IPS-15b (cell line): Measurements from ENCODE around the gene TAF4B.
"Not testable (repeated sequence)": the region's sequence is repeated elsewhere in the genome, so short reads cannot be mapped to it uniquely, and the experiment has no call there.

Experiments
- H3K27me3 ChIP-seq: one replicate; pipeline ENCODE4 v1.6.1; 2013; ENCODE audit warnings: low read length; ENCODE audit not compliant: control insufficient read depth, insufficient read depth
- H3K36me3 ChIP-seq: one replicate; pipeline ENCODE4 v1.6.1; 2013; ENCODE audit warnings: low read length; ENCODE audit not compliant: control insufficient read depth, insufficient read depth
- H3K4me1 ChIP-seq: one replicate; pipeline ENCODE4 v1.6.1; 2013; ENCODE audit warnings: mild to moderate bottlenecking, low read length; ENCODE audit not compliant: control insufficient read depth, insufficient read depth
- H3K4me3 ChIP-seq: one replicate; pipeline ENCODE4 v1.5.1; 2013; ENCODE audit warnings: low read depth, low read length
- H3K9ac ChIP-seq: one replicate; pipeline ENCODE4 v1.6.1; 2013; ENCODE audit warnings: low read depth, mild to moderate bottlenecking, low read length
- H3K9me3 ChIP-seq: one replicate; pipeline ENCODE4 v1.6.1; 2013; ENCODE audit warnings: mild to moderate bottlenecking, low read length; ENCODE audit not compliant: control insufficient read depth, insufficient read depth

TAF4B gene

GRCh38 chr18:26286008-26286407 is 59.8 kb downstream of the TAF4B start:
- H3K36me3 ChIP-seq = peaks cover 12% of the 10 kb centered on the region
- no peak overlapping the region for H3K4me3 ChIP-seq
- no peaks in the 10 kb centered on the region for H3K4me1 ChIP-seq

GRCh38 chr18:26287644-26288043 is 61.4 kb downstream of the TAF4B start:
- no peak overlapping the region for H3K4me3 ChIP-seq
- H3K36me3 ChIP-seq = peaks cover 12% of the 10 kb centered on the region
- H3K4me1 ChIP-seq = no peaks in the 10 kb centered on the region
- H3K9ac ChIP-seq = no peak overlapping the region
- H3K9me3 ChIP-seq = no peaks in the 10 kb centered on the region
- no peaks in the 10 kb centered on the region for H3K27me3 ChIP-seq

More at GRCh38 chr18:26286008-26286407, 59.8 kb downstream of the TAF4B start:
- no peak overlapping the region for H3K9ac ChIP-seq
- no peaks in the 10 kb centered on the region for H3K27me3 ChIP-seq
- no peaks in the 10 kb centered on the region for H3K9me3 ChIP-seq

GRCh38 chr18:26290385-26290784 is 64.1 kb downstream of the TAF4B start:
- Histone ChIP-seq H3K36me3 (peaks cover 12% of the 10 kb centered on the region), H3K4me1 (no peaks in the 10 kb centered on the region), H3K27me3 (no peaks in the 10 kb centered on the region), H3K9ac (no peak overlapping the region), H3K9me3 (no peaks in the 10 kb centered on the region), H3K4me3 (no peak overlapping the region)

- no peaks in the 10 kb centered on the region for H3K9me3 ChIP-seq
- H3K4me1 ChIP-seq = no peaks in the 10 kb centered on the region
- no peaks in the 10 kb centered on the region for H3K36me3 ChIP-seq
- no peak overlapping the region for H3K4me3 ChIP-seq
- no peak overlapping the region for H3K9ac ChIP-seq
- H3K27me3 ChIP-seq = no peaks in the 10 kb centered on the region
Measured at GRCh38 chr18:26293982-26294381, 67.7 kb downstream of the TAF4B start.

GRCh38 chr18:26298107-26298506 is 71.9 kb downstream of the TAF4B start:
- Histone ChIP-seq H3K27me3 (no peaks in the 10 kb centered on the region), H3K9me3 (no peaks in the 10 kb centered on the region), H3K4me3 (no peak overlapping the region), H3K9ac (no peak overlapping the region), H3K4me1 (no peaks in the 10 kb centered on the region), H3K36me3 (no peaks in the 10 kb centered on the region)

GRCh38 chr18:26301681-26302080 is 75.4 kb downstream of the TAF4B start:
- no peaks in the 10 kb centered on the region for H3K36me3 ChIP-seq
- no peaks in the 10 kb centered on the region for H3K4me1 ChIP-seq
- H3K9ac ChIP-seq = no peak overlapping the region
- H3K4me3 ChIP-seq = no peak overlapping the region
- H3K27me3 ChIP-seq = no peaks in the 10 kb centered on the region
- no peaks in the 10 kb centered on the region for H3K9me3 ChIP-seq

GRCh38 chr18:26303222-26303621 is 77.0 kb downstream of the TAF4B start:
- not testable (repeated sequence) for H3K4me3 ChIP-seq

GRCh38 chr18:26304511-26304910 is 78.3 kb downstream of the TAF4B start:
- Histone ChIP-seq H3K4me1 (no peaks in the 10 kb centered on the region), H3K9ac (no peak overlapping the region), H3K4me3 (no peak overlapping the region), H3K9me3 (no peaks in the 10 kb centered on the region), H3K36me3 (no peaks in the 10 kb centered on the region), H3K27me3 (no peaks in the 10 kb centered on the region)

More at GRCh38 chr18:26303222-26303621, 77.0 kb downstream of the TAF4B start:
- not testable (repeated sequence) for H3K4me1 ChIP-seq, H3K9ac ChIP-seq, H3K9me3 ChIP-seq, H3K27me3 ChIP-seq, H3K36me3 ChIP-seq

GRCh38 chr18:26307161-26307773 is 81.0 kb downstream of the TAF4B start:
- H3K36me3 ChIP-seq = no peaks in the 10 kb centered on the region
- H3K9me3 ChIP-seq = no peaks in the 10 kb centered on the region
- H3K4me3 ChIP-seq = no peak overlapping the region
- no peaks in the 10 kb centered on the region for H3K27me3 ChIP-seq
- peaks cover 2% of the 10 kb centered on the region for H3K4me1 ChIP-seq
- H3K9ac ChIP-seq = no peak overlapping the region

GRCh38 chr18:26309281-26309680 is 83.0 kb downstream of the TAF4B start:
- Histone ChIP-seq H3K4me3 (no peak overlapping the region), H3K9ac (no peak overlapping the region), H3K4me1 (peaks cover 5% of the 10 kb centered on the region), H3K36me3 (no peaks in the 10 kb centered on the region), H3K27me3 (no peaks in the 10 kb centered on the region), H3K9me3 (no peaks in the 10 kb centered on the region)

- no peaks in the 10 kb centered on the region for H3K9me3 ChIP-seq
Measured at GRCh38 chr18:26312199-26312598, 86.0 kb downstream of the TAF4B start.

GRCh38 chr18:26317398-26317797 is 91.2 kb downstream of the TAF4B start:
- no peaks in the 10 kb centered on the region for H3K36me3 ChIP-seq

More at GRCh38 chr18:26312199-26312598, 86.0 kb downstream of the TAF4B start:
- no peaks in the 10 kb centered on the region for H3K36me3 ChIP-seq
- peaks cover 5% of the 10 kb centered on the region for H3K4me1 ChIP-seq
- H3K9ac ChIP-seq = no peak overlapping the region
- H3K4me3 ChIP-seq = no peak overlapping the region
- no peaks in the 10 kb centered on the region for H3K27me3 ChIP-seq

More at GRCh38 chr18:26317398-26317797, 91.2 kb downstream of the TAF4B start:
- Histone ChIP-seq H3K27me3 (no peaks in the 10 kb centered on the region), H3K4me1 (peaks cover under 1% of the 10 kb centered on the region), H3K9ac (no peak overlapping the region), H3K4me3 (no peak overlapping the region), H3K9me3 (no peaks in the 10 kb centered on the region)
